AG04450 (cell line): Measurements from ENCODE around the gene PTTG2. TPM values are rescaled to one million over a fixed set of nuclear protein-coding genes. Genes with fewer than 3 reads are reported as not detected.

ENCODE experiments used
- CTCF ChIA-PET: fragments of 300-600, 350-600 bp; formaldehyde crosslinking; extraction: SDS; loops from one replicate; lab custom pipeline; 2022; ENCODE audit warnings: antibody characterized with exemption, inconsistent platforms; lab: Charles Lee
- POLR2A ChIA-PET: fragments of 350-600 bp; formaldehyde crosslinking; extraction: SDS; loops from one replicate; lab custom pipeline; 2021; ENCODE audit warnings: antibody characterized with exemption, inconsistent platforms; lab: Yijun Ruan, JAX
- DNase-seq: peaks from one replicate; pipeline ENCODE4 v3.0.0-alpha.2; 2011; ENCODE audit warnings: low read depth, low spot score
- H3K27ac ChIP-seq: one replicate; pipeline ENCODE4 v1.5.1; 2012; ENCODE audit warnings: low read depth, low read length, control low read depth
- H3K27me3 ChIP-seq: one replicate; pipeline ENCODE4 v1.6.0; 2012; ENCODE audit warnings: low read length; ENCODE audit not compliant: control insufficient read depth, insufficient read depth
- H3K4me3 ChIP-seq: 2 replicates; pipeline ENCODE4 v1.5.1; 2011; ENCODE audit warnings: mild to moderate bottlenecking, low read depth, low read length, control low read depth
- H3K9me3 ChIP-seq: 2 replicates; pipeline ENCODE4 v1.5.1; 2012; ENCODE audit warnings: low read length; ENCODE audit not compliant: control insufficient read depth, insufficient read depth
- CTCF ChIP-seq: IDR thresholded peaks from 2 replicates; pipeline ENCODE4 v1.5.1; 2011; ENCODE audit warnings: low read depth, low read length, control low read depth, inconsistent platforms
- polyA plus RNA-seq: library from polyadenylated mRNA; depleted of rRNA; stranded (reverse); fragments of >200 nt; gene quantifications from 2 replicates; pipeline ENCODE4 v1.2.3, GENCODE V29; 2011

The PTTG2 gene
- polyA plus RNA-seq, 1 experiment, result not detected

- DNase-seq, result no peak
- TF ChIP-seq CTCF, result no peak
- no peak overlapping the region for H3K4me3 ChIP-seq
- no peak overlapping the region for H3K27ac ChIP-seq
- peaks cover 7% of the 10 kb centered on the region for H3K27me3 ChIP-seq
- CTCF ChIA-PET, result interaction anchor here (0.8 kb wide), 1 partner anchor 17 kb away, joined by 3 read pairs; no protein-coding TSS in a partner anchor
- POLR2A ChIA-PET, result no interaction called here
- no peaks in the 10 kb centered on the region for H3K9me3 ChIP-seq
Measured at GRCh38 chr4:37935026-37935425, 25.2 kb upstream of the PTTG2 start.

GRCh38 chr4:37936889-37937498 lies 23.2 kb upstream of the PTTG2 start:
- Histone ChIP-seq H3K27ac (no peak overlapping the region), H3K9me3 (no peaks in the 10 kb centered on the region), H3K27me3 (peaks cover 7% of the 10 kb centered on the region), H3K4me3 (no peak overlapping the region)
- DNase-seq, result no peak
- TF ChIP-seq CTCF, result 0 out of 2 replicates have a peak, but pooled peaks have one; percentile 3
- ChIA-PET POLR2A (no interaction called here), CTCF (interaction anchor here (0.6 kb wide), 1 partner anchor 116 kb away, joined by 3 read pairs; no protein-coding TSS in a partner anchor)

- Histone ChIP-seq H3K27me3 (peaks cover 7% of the 10 kb centered on the region), H3K9me3 (no peaks in the 10 kb centered on the region), H3K4me3 (no peak overlapping the region), H3K27ac (no peak overlapping the region)
- POLR2A ChIA-PET, result no interaction called here
- CTCF ChIA-PET, result no interaction called here
- no peak for DNase-seq
- no peak for TF ChIP-seq CTCF
Measured at GRCh38 chr4:37938208-37938607, 22.0 kb upstream of the PTTG2 start.

- Histone ChIP-seq H3K9me3 (no peaks in the 10 kb centered on the region), H3K4me3 (no peak overlapping the region), H3K27ac (no peak overlapping the region), H3K27me3 (peaks cover 8% of the 10 kb centered on the region)
- ChIA-PET POLR2A (no interaction called here), CTCF (no interaction called here)
- DNase-seq, result no peak
- TF ChIP-seq CTCF, result no peak
Measured at GRCh38 chr4:37946503-37947179, 13.6 kb upstream of the PTTG2 start.

- CTCF ChIA-PET, result no interaction called here
- POLR2A ChIA-PET, result no interaction called here
- Histone ChIP-seq H3K4me3 (no peak overlapping the region), H3K27me3 (peaks cover 12% of the 10 kb centered on the region), H3K27ac (no peak overlapping the region), H3K9me3 (no peaks in the 10 kb centered on the region)
- DNase-seq, result no peak
- no peak for TF ChIP-seq CTCF
Measured at GRCh38 chr4:37948542-37948941, 11.7 kb upstream of the PTTG2 start.
